CD8-positive, alpha-beta memory T cell (primary cell): Measurements from ENCODE around the gene FIG4. TPM values are rescaled to one million over a fixed set of nuclear protein-coding genes. Genes with fewer than 3 reads are reported as not detected.
"Not testable (repeated sequence)": the region's sequence is repeated elsewhere in the genome, so short reads cannot be mapped to it uniquely, and the experiment has no call there.

Experiments
- CTCF ChIA-PET: fragments of 350-600 bp; sonication (Branson Sonifier 250); formaldehyde crosslinking; loops from one replicate; lab custom pipeline; 2021; ENCODE audit warnings: antibody characterized with exemption; lab: Charles Lee
- POLR2A ChIA-PET: fragments of 350-600 bp; sonication (Branson Sonifier 250); formaldehyde crosslinking; loops from one replicate; lab custom pipeline; 2021; ENCODE audit warnings: antibody characterized with exemption; lab: Charles Lee
- DNase-seq, 5 donors: peaks; one replicate each; pipeline versions ENCODE4 v3.0.0 to v3.0.0-alpha.2; 2020 to 2022; ENCODE audit warnings: mixed read lengths in 1 of 5
- H3K27ac ChIP-seq: one replicate; pipeline ENCODE4 v1.7.0; 2013; ENCODE audit warnings: low read depth, mild to moderate bottlenecking, low read length, moderate library complexity
- H3K27me3 ChIP-seq: 2 replicates; pipeline ENCODE4 v1.7.0; 2013; ENCODE audit warnings: low read length, mild to moderate bottlenecking; ENCODE audit not compliant: insufficient read depth, poor library complexity, severe bottlenecking
- H3K36me3 ChIP-seq: 2 replicates; pipeline ENCODE4 v1.7.0; 2013; ENCODE audit warnings: mild to moderate bottlenecking, low read length, moderate library complexity; ENCODE audit not compliant: insufficient read depth
- H3K4me1 ChIP-seq: 2 replicates; pipeline ENCODE4 v1.7.0; 2013; ENCODE audit warnings: mild to moderate bottlenecking, low read length, moderate library complexity; ENCODE audit not compliant: insufficient read depth
- H3K4me3 ChIP-seq: 2 replicates; pipeline ENCODE4 v1.7.0; 2013; ENCODE audit warnings: mild to moderate bottlenecking, low read length
- H3K9me3 ChIP-seq: 2 replicates; pipeline ENCODE4 v1.7.0; 2013; ENCODE audit warnings: mild to moderate bottlenecking, low read length
- H3K27ac Mint-ChIP-seq, 8 donors: one replicate each; pipeline ENCODE4 v1.8.0; 2020 to 2021; ENCODE audit warnings: mixed read lengths in 8 of 8, mild to moderate bottlenecking in 6 of 8, inconsistent platforms in 3 of 8, moderate library complexity in 3 of 8
- H3K27me3 Mint-ChIP-seq, 2 donors: one replicate each; pipeline ENCODE4 v1.8.0; 2020 to 2021; ENCODE audit warnings: mixed read lengths in 2 of 2, mild to moderate bottlenecking in 1 of 2, moderate library complexity in 1 of 2
- H3K36me3 Mint-ChIP-seq, 3 donors: one replicate each; pipeline ENCODE4 v1.8.0; 2020 to 2021; ENCODE audit warnings: mixed read lengths in 3 of 3, inconsistent platforms in 1 of 3, mild to moderate bottlenecking in 1 of 3
- H3K4me1 Mint-ChIP-seq, 3 donors: one replicate each; pipeline ENCODE4 v1.8.0; 2020 to 2021; ENCODE audit warnings: mixed read lengths in 3 of 3, inconsistent platforms in 1 of 3, mild to moderate bottlenecking in 1 of 3
- H3K4me3 Mint-ChIP-seq, 7 donors: one replicate each; pipeline ENCODE4 v1.8.0; 2020 to 2021; ENCODE audit warnings: mixed read lengths in 7 of 7, mild to moderate bottlenecking in 6 of 7, moderate library complexity in 4 of 7, inconsistent platforms in 2 of 7
- H3K9me3 Mint-ChIP-seq, 5 donors: one replicate each; pipeline ENCODE4 v1.8.0; 2020 to 2022; ENCODE audit warnings: mixed read lengths in 5 of 5, mild to moderate bottlenecking in 3 of 5, moderate library complexity in 2 of 5, inconsistent platforms in 1 of 5
- polyA plus RNA-seq: library from polyadenylated mRNA; unstranded; fragments of 300-500 nt; fragmentation: Illumina TruSeq; gene quantifications from one replicate; pipeline ENCODE4 v1.2.3, GENCODE V29; 2021
- total RNA-seq, 2 experiments: library from RNA; stranded (reverse); gene quantifications; one replicate each; pipeline ENCODE4 v1.2.3, GENCODE V29; 2021

The FIG4 gene
- total and polyA plus RNA-seq, 3 experiments from 2014 or later: 11.2 to 16.4 (median 13.2) TPM

- H3K27ac Mint-ChIP-seq, H3K4me3 Mint-ChIP-seq, H3K4me1 ChIP-seq, CTCF ChIA-PET, H3K4me3 ChIP-seq, H3K36me3 ChIP-seq, H3K27me3 Mint-ChIP-seq, H3K27ac ChIP-seq, H3K4me1 Mint-ChIP-seq, DNase-seq, H3K9me3 ChIP-seq, H3K27me3 ChIP-seq, POLR2A ChIA-PET: not testable (repeated sequence)
- Mint-ChIP-seq H3K36me3 (peaks cover 28 to 58% (median 33%) of the 10 kb centered on the region in 3 donors), H3K9me3 (peaks cover 5 to 16% (median 9%) of the 10 kb centered on the region in 5 donors)
These were observed 140.3 kb downstream of the FIG4 start for GRCh38 chr6:109831352-109831751.

GRCh38 chr6:109834131-109834530 lies 143.0 kb downstream of the FIG4 start:
- no peaks in the 10 kb centered on the region for H3K4me1 Mint-ChIP-seq
- ChIA-PET CTCF (no interaction called here), POLR2A (no interaction called here)
- Histone ChIP-seq H3K27me3 (no peaks in the 10 kb centered on the region), H3K27ac (no peak overlapping the region), H3K4me3 (no peak overlapping the region), H3K36me3 (no peaks in the 10 kb centered on the region), H3K9me3 (no peaks in the 10 kb centered on the region), H3K4me1 (no peaks in the 10 kb centered on the region)
- H3K9me3 Mint-ChIP-seq: peaks cover 3 to 16% (median 9%) of the 10 kb centered on the region in 5 donors
- H3K27ac Mint-ChIP-seq: no peak overlapping the region
- no peak for DNase-seq
- no peak overlapping the region for H3K4me3 Mint-ChIP-seq
- peaks cover 0 to 3% of the 10 kb centered on the region in 2 donors for H3K27me3 Mint-ChIP-seq
- peaks cover 10 to 33% (median 12%) of the 10 kb centered on the region in 3 donors for H3K36me3 Mint-ChIP-seq

- no peak overlapping the region for H3K27ac Mint-ChIP-seq
- H3K9me3 Mint-ChIP-seq: peaks cover 3 to 12% (median 6%) of the 10 kb centered on the region in 5 donors
- POLR2A ChIA-PET: no interaction called here
- peaks cover 0 to 3% of the 10 kb centered on the region in 2 donors for H3K27me3 Mint-ChIP-seq
- no peak overlapping the region for H3K4me3 ChIP-seq
- H3K36me3 ChIP-seq: no peaks in the 10 kb centered on the region
- H3K9me3 ChIP-seq: no peaks in the 10 kb centered on the region
- no peak for DNase-seq
- no peaks in the 10 kb centered on the region for H3K27me3 ChIP-seq
- CTCF ChIA-PET: no interaction called here
- H3K36me3 Mint-ChIP-seq: peaks cover 6 to 27% (median 7%) of the 10 kb centered on the region in 3 donors
- H3K27ac ChIP-seq: no peak overlapping the region
- H3K4me1 ChIP-seq: no peaks in the 10 kb centered on the region
- no peak overlapping the region for H3K4me3 Mint-ChIP-seq
- no peaks in the 10 kb centered on the region for H3K4me1 Mint-ChIP-seq
These were observed 143.7 kb downstream of the FIG4 start for GRCh38 chr6:109834595-109835437.

GRCh38 chr6:109840034-109840433 lies 148.9 kb downstream of the FIG4 start:
- no peaks in the 10 kb centered on the region for H3K36me3 Mint-ChIP-seq
- H3K27me3 ChIP-seq: no peaks in the 10 kb centered on the region

GRCh38 chr6:109840796-109841195 lies 149.7 kb downstream of the FIG4 start:
- POLR2A ChIA-PET: no interaction called here
- Histone ChIP-seq H3K27ac (no peak overlapping the region), H3K9me3 (no peaks in the 10 kb centered on the region), H3K27me3 (no peaks in the 10 kb centered on the region), H3K4me3 (no peak overlapping the region), H3K4me1 (no peaks in the 10 kb centered on the region), H3K36me3 (no peaks in the 10 kb centered on the region)
- Mint-ChIP-seq H3K27me3 (peaks cover 0 to 2% of the 10 kb centered on the region in 2 donors), H3K36me3 (no peaks in the 10 kb centered on the region), H3K4me3 (no peak overlapping the region), H3K4me1 (no peaks in the 10 kb centered on the region), H3K9me3 (peaks cover 0 to 2% (median 0%) of the 10 kb centered on the region in 5 donors), H3K27ac (no peak overlapping the region)
- no peak for DNase-seq
- CTCF ChIA-PET: interaction anchor here (1.6 kb wide), 1 partner anchor 93 kb away, joined by 3 read pairs; no protein-coding TSS in a partner anchor

More at GRCh38 chr6:109840034-109840433, 148.9 kb downstream of the FIG4 start:
- H3K27me3 Mint-ChIP-seq: peaks cover 0 to 2% of the 10 kb centered on the region in 2 donors
- ChIA-PET CTCF (interaction anchor here (1.6 kb wide), 1 partner anchor 94 kb away, joined by 3 read pairs; no protein-coding TSS in a partner anchor), POLR2A (no interaction called here)
- no peak for DNase-seq
- Histone ChIP-seq H3K27ac (no peak overlapping the region), H3K9me3 (no peaks in the 10 kb centered on the region), H3K4me1 (no peaks in the 10 kb centered on the region), H3K36me3 (no peaks in the 10 kb centered on the region), H3K4me3 (no peak overlapping the region)
- H3K4me3 Mint-ChIP-seq: no peak overlapping the region
- peaks cover 0 to 2% (median 0%) of the 10 kb centered on the region in 5 donors for H3K9me3 Mint-ChIP-seq
- no peak overlapping the region for H3K27ac Mint-ChIP-seq
- H3K4me1 Mint-ChIP-seq: no peaks in the 10 kb centered on the region

GRCh38 chr6:109841869-109842268 lies 150.8 kb downstream of the FIG4 start:
- H3K4me3 ChIP-seq: no peak overlapping the region
- ChIA-PET POLR2A (no interaction called here), CTCF (no interaction called here)
- H3K27me3 Mint-ChIP-seq: peaks cover 0 to 2% of the 10 kb centered on the region in 2 donors
- H3K4me1 ChIP-seq: no peaks in the 10 kb centered on the region
- no peaks in the 10 kb centered on the region for H3K4me1 Mint-ChIP-seq
- H3K27me3 ChIP-seq: no peaks in the 10 kb centered on the region
- peaks cover 0 to 2% (median 0%) of the 10 kb centered on the region in 5 donors for H3K9me3 Mint-ChIP-seq
- H3K9me3 ChIP-seq: no peaks in the 10 kb centered on the region
- no peak for DNase-seq
- no peaks in the 10 kb centered on the region for H3K36me3 ChIP-seq
- no peak overlapping the region for H3K27ac ChIP-seq
- no peak overlapping the region for H3K27ac Mint-ChIP-seq
- no peaks in the 10 kb centered on the region for H3K36me3 Mint-ChIP-seq
- no peak overlapping the region for H3K4me3 Mint-ChIP-seq

GRCh38 chr6:109852713-109853112 lies 161.6 kb downstream of the FIG4 start:
- POLR2A ChIA-PET: no interaction called here
- H3K9me3 Mint-ChIP-seq: peaks cover 0 to 5% (median 0%) of the 10 kb centered on the region in 5 donors
- CTCF ChIA-PET: no interaction called here

GRCh38 chr6:109853426-109853825 lies 162.3 kb downstream of the FIG4 start:
- H3K27ac ChIP-seq: no peak overlapping the region
- H3K4me1 ChIP-seq: no peaks in the 10 kb centered on the region
- no peak overlapping the region for H3K4me3 Mint-ChIP-seq
- H3K4me1 Mint-ChIP-seq: no peaks in the 10 kb centered on the region
- H3K27me3 Mint-ChIP-seq: peaks cover 0 to 3% of the 10 kb centered on the region in 2 donors
- ChIA-PET CTCF (no interaction called here), POLR2A (no interaction called here)
- H3K27ac Mint-ChIP-seq: no peak overlapping the region
- no peaks in the 10 kb centered on the region for H3K9me3 ChIP-seq
- no peaks in the 10 kb centered on the region for H3K36me3 ChIP-seq
- H3K9me3 Mint-ChIP-seq: peaks cover 0 to 5% (median 0%) of the 10 kb centered on the region in 5 donors
- H3K4me3 ChIP-seq: no peak overlapping the region
- no peak for DNase-seq
- H3K27me3 ChIP-seq: no peaks in the 10 kb centered on the region
- H3K36me3 Mint-ChIP-seq: no peaks in the 10 kb centered on the region

More at GRCh38 chr6:109852713-109853112, 161.6 kb downstream of the FIG4 start:
- Histone ChIP-seq H3K36me3 (no peaks in the 10 kb centered on the region), H3K27ac (no peak overlapping the region), H3K9me3 (no peaks in the 10 kb centered on the region), H3K4me1 (no peaks in the 10 kb centered on the region), H3K27me3 (no peaks in the 10 kb centered on the region), H3K4me3 (no peak overlapping the region)
- no peak for DNase-seq
- Mint-ChIP-seq H3K27me3 (peaks cover 0 to 3% of the 10 kb centered on the region in 2 donors), H3K36me3 (no peaks in the 10 kb centered on the region), H3K27ac (no peak overlapping the region), H3K4me3 (no peak overlapping the region), H3K4me1 (no peaks in the 10 kb centered on the region)
